A673 (cell line): ENCODE data around the gene ADGRA1. TPM values are rescaled to one million over a fixed set of nuclear protein-coding genes. Genes with fewer than 3 reads are reported as not detected.
"Not testable (repeated sequence)": the region's sequence is repeated elsewhere in the genome, so short reads cannot be mapped to it uniquely, and the experiment has no call there.

Source experiments
- BruUV-seq: library from RNA; stranded (reverse); fragments of 400-500 nt; replicated peaks from 2 replicates; lab custom pipeline; 2021; lab: Mats Ljungman, UMichigan
- CTCF ChIA-PET: fragments of 300-600 bp; sonication (Branson Sonifier 250); formaldehyde crosslinking; loops from one replicate; lab custom pipeline; 2022; ENCODE audit warnings: antibody characterized with exemption; lab: Charles Lee
- POLR2A ChIA-PET: fragments of 300-600 bp; sonication (Branson Sonifier 250); formaldehyde crosslinking; loops from one replicate; lab custom pipeline; 2022; ENCODE audit warnings: antibody characterized with exemption; ENCODE audit not compliant: low non-redundant PET; lab: Charles Lee
- DNase-seq: peaks from one replicate; pipeline ENCODE4 v3.0.0-alpha.2; 2015; ENCODE audit warnings: low spot score
- H3K27ac ChIP-seq: fragments of 200-600 bp; sonication (generic); 2 replicates; pipeline ENCODE4 v1.5.1; 2016; ENCODE audit warnings: mixed run types, low read depth, mild to moderate bottlenecking, mixed read lengths, antibody characterized with exemption, low read length; ENCODE audit not compliant: poor library complexity, severe bottlenecking
- H3K27me3 ChIP-seq: fragments of 200-600 bp; sonication (generic); replicated peaks from 2 replicates; pipeline ENCODE4 v1.6.1; 2017; ENCODE audit warnings: mixed run types, low read depth, mild to moderate bottlenecking, mixed read lengths, antibody characterized with exemption, low read length; ENCODE audit not compliant: insufficient read depth, poor library complexity
- H3K36me3 ChIP-seq: fragments of 200-600 bp; sonication (generic); 2 replicates; pipeline ENCODE4 v1.6.1; 2016; ENCODE audit warnings: mixed run types, mild to moderate bottlenecking, mixed read lengths, antibody characterized with exemption, low read length; ENCODE audit not compliant: insufficient read depth, poor library complexity, severe bottlenecking
- H3K4me1 ChIP-seq: fragments of 200-600 bp; sonication (generic); 2 replicates; pipeline ENCODE4 v1.6.1; 2017; ENCODE audit warnings: mixed run types, mild to moderate bottlenecking, mixed read lengths, antibody characterized with exemption, low read length; ENCODE audit not compliant: insufficient read depth, poor library complexity, severe bottlenecking
- H3K4me3 ChIP-seq: fragments of 200-600 bp; sonication (generic); 2 replicates; pipeline ENCODE4 v1.5.1; 2016; ENCODE audit warnings: low read depth, mixed run types, mild to moderate bottlenecking, mixed read lengths, low read length; ENCODE audit not compliant: poor library complexity, severe bottlenecking
- H3K9me3 ChIP-seq: fragments of 200-600 bp; sonication (generic); 2 replicates; pipeline ENCODE4 v1.6.1; 2016; ENCODE audit warnings: mixed run types, low read depth, mild to moderate bottlenecking, mixed read lengths, antibody characterized with exemption, low read length; ENCODE audit not compliant: poor library complexity, severe bottlenecking
- CTCF ChIP-seq: fragments of 300-800, 200-600 bp; sonication (generic); conservative IDR thresholded peaks from 2 replicates; pipeline ENCODE4 v1.5.1; 2017; ENCODE audit warnings: low read depth, mild to moderate bottlenecking, antibody characterized with exemption, low read length, moderate library complexity, mixed read lengths
- EZH2 ChIP-seq: fragments of 200-600 bp; sonication (generic); IDR thresholded peaks from 2 replicates; pipeline ENCODE4 v1.6.1; 2017; ENCODE audit warnings: borderline replicate concordance, low read depth, mild to moderate bottlenecking, mixed read lengths, antibody characterized with exemption, low read length; ENCODE audit not compliant: poor library complexity, severe bottlenecking
- intact Hi-C: fragments of 100-400 bp; cut with micrococcal nuclease; formaldehyde crosslinking; loops from one replicate; pipeline ENCODE4 v1.10.0; 2022; ENCODE audit not compliant: unreplicated experiment
- total RNA-seq: library from RNA; stranded (reverse); gene quantifications from 2 replicates; pipeline ENCODE4 v1.2.3, GENCODE V29; 2021

ADGRA1 gene
- total RNA-seq, 1 experiment from 2014 or later = 0.82 TPM

DNA sequence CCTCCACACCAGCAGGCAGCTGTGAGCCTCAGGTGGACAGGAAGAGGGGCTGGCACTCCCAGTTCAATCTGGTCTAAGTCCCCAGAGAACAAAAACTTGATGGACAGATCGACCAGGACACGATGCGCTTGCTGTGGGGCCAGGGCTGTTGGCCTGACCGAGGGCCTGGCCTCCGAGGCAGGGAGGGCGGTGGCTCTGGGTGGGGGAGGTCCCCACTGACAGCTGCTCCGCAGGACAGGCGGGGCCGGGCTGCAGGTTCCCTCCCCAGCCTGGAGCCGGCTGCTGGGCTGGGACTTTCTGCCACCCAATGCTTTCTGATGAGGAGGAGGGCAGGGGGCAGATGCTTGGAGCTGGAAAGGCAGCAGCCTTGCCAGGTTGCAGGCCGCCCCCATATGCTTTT is 37.4 kb upstream of the ADGRA1 start:
- peaks cover 49% of the 10 kb centered on the region for H3K27me3 ChIP-seq
- TF ChIP-seq EZH2 (no peak), CTCF (no peak)
- CTCF ChIA-PET = no interaction called here

DNA sequence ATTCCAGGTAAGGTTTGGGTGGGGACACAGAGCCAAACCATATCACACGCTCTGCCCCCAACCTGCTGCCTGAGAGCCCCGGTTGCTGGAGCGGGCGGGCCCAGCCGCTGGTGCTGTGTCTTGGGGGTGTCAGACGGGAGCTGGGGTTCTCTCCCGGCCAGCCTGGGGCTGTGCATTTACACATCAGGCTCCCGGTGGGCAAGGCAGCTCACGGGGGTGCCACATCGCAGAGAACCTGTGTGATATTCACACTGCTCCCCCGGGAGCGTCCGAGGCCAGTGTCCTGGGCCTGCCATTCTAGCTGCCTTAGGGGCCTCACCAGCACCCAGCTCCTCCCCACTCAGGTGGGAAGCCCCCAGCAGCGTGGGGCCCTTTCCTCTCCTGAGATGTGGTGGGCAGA is 35.6 kb upstream of the ADGRA1 start:
- TF ChIP-seq EZH2 = no peak
- TF ChIP-seq CTCF = no peak
- no peak overlapping the region for H3K27ac ChIP-seq
- H3K4me3 ChIP-seq = no peak overlapping the region
- no peaks in the 10 kb centered on the region for H3K36me3 ChIP-seq
- ChIA-PET POLR2A (no interaction called here), CTCF (no interaction called here)
- H3K4me1 ChIP-seq = no peaks in the 10 kb centered on the region
- DNase-seq = no peak
- BruUV-seq = no TSS peak
- intact Hi-C loops = no loop called here
- H3K9me3 ChIP-seq = no peaks in the 10 kb centered on the region
- peaks cover 32% of the 10 kb centered on the region for H3K27me3 ChIP-seq

More for the DNA sequence above, 37.4 kb upstream of the ADGRA1 start:
- Histone ChIP-seq H3K4me1 (no peaks in the 10 kb centered on the region), H3K9me3 (no peaks in the 10 kb centered on the region), H3K4me3 (no peak overlapping the region), H3K27ac (no peak overlapping the region), H3K36me3 (no peaks in the 10 kb centered on the region)
- intact Hi-C loops = no loop called here
- POLR2A ChIA-PET = no interaction called here
- no peak for DNase-seq
- no TSS peak for BruUV-seq

GRCh38 chr10:133053527-133054133 is 34.1 kb upstream of the ADGRA1 start:
- BruUV-seq, intact Hi-C loops, POLR2A ChIA-PET, H3K4me3 ChIP-seq, H3K27ac ChIP-seq, H3K36me3 ChIP-seq, DNase-seq, H3K4me1 ChIP-seq, CTCF ChIA-PET, H3K9me3 ChIP-seq: not testable (repeated sequence)
- H3K27me3 ChIP-seq = peaks cover 17% of the 10 kb centered on the region

GRCh38 chr10:133055470-133055869 is 32.3 kb upstream of the ADGRA1 start:
- ChIA-PET CTCF (no interaction called here), POLR2A (no interaction called here)
- no peak for DNase-seq
- Histone ChIP-seq H3K27me3 (peaks cover 4% of the 10 kb centered on the region), H3K4me1 (no peaks in the 10 kb centered on the region), H3K36me3 (no peaks in the 10 kb centered on the region), H3K9me3 (no peaks in the 10 kb centered on the region), H3K4me3 (no peak overlapping the region), H3K27ac (no peak overlapping the region)
- no TSS peak for BruUV-seq
- intact Hi-C loops = no loop called here
- TF ChIP-seq CTCF = no peak
- no peak for TF ChIP-seq EZH2
